D341Med (cell line): ENCODE measurements around the gene ZNF184.
A peak's percentile ranks its signal among the peaks of the same experiment; 100 is the strongest.

Source experiments
- DNase-seq: peaks from one replicate; pipeline ENCODE4 v3.0.0; 2012; ENCODE audit warnings: low spot score

Gene ZNF184

GRCh38 chr6:27472617-27473400 lies at the start of gene ZNF184:
Gene ZNF184 (minus strand): TSS chr6:27473105. CDS start chr6:27472294, 811 bp downstream.
- DNase-seq = peak; percentile 92

GRCh38 chr6:27518881-27519795 lies 46.2 kb upstream of the ZNF184 start:
- DNase-seq = peak; percentile 72

GRCh38 chr6:27517928-27518787 lies 45.3 kb upstream of the ZNF184 start:
- peak; percentile 66 for DNase-seq

- no peak for DNase-seq
These were observed 44.3 kb upstream of the ZNF184 start for GRCh38 chr6:27517238-27517637.

- DNase-seq = no peak
These were observed 42.1 kb upstream of the ZNF184 start for GRCh38 chr6:27514906-27515495.

GRCh38 chr6:27512525-27512924 lies 39.6 kb upstream of the ZNF184 start:
- DNase-seq = no peak

GRCh38 chr6:27507041-27507956 lies 34.4 kb upstream of the ZNF184 start:
- no peak for DNase-seq

GRCh38 chr6:27505209-27506027 lies 32.5 kb upstream of the ZNF184 start:
- peak; percentile 39 for DNase-seq

- DNase-seq = peak; percentile 49
These were observed 30.6 kb upstream of the ZNF184 start for GRCh38 chr6:27503436-27504030.

GRCh38 chr6:27502508-27503435 lies 29.9 kb upstream of the ZNF184 start:
- DNase-seq = peak; percentile 62

GRCh38 chr6:27501187-27501586 lies 28.3 kb upstream of the ZNF184 start:
- DNase-seq = no peak

GRCh38 chr6:27500177-27500576 lies 27.3 kb upstream of the ZNF184 start:
- DNase-seq = no peak

GRCh38 chr6:27495386-27496135 lies 22.7 kb upstream of the ZNF184 start:
- DNase-seq = peak; percentile 55

- DNase-seq = no peak
These were observed 22.1 kb upstream of the ZNF184 start for GRCh38 chr6:27494987-27495385.

GRCh38 chr6:27494103-27494502 lies 21.2 kb upstream of the ZNF184 start:
- no peak for DNase-seq

GRCh38 chr6:27492631-27493190 lies 19.8 kb upstream of the ZNF184 start:
- no peak for DNase-seq
